NOMO-1 treated with dmso at 0.1 percent for 144 hours (cell line): ENCODE measurements around the gene MAPK8.

ENCODE experiments used
- DNase-seq: peaks from one replicate; lab custom pipeline; 2025; ENCODE audit not compliant: unreplicated experiment; lab: John Stamatoyannopoulos, UW

The MAPK8 gene

DNA sequence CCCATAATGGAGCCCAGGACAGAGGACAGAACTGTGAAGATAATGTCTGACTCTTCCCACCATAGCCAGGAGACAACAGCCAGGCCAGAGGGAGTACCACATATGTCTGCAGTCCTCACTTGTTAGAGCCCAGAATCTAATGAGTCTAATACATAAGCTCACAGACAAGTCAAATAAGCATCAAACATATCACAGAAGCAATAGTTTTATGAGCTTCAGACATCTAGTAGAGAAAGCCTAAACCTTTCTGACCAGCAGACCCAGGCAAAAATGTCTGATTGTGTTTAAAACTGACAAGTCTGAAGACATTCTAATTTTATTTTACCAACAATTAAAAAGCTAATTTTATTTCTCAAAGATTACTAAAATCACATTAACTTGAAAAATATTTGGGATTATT, 75.5 kb downstream of the MAPK8 start:
- no peak for DNase-seq

DNA sequence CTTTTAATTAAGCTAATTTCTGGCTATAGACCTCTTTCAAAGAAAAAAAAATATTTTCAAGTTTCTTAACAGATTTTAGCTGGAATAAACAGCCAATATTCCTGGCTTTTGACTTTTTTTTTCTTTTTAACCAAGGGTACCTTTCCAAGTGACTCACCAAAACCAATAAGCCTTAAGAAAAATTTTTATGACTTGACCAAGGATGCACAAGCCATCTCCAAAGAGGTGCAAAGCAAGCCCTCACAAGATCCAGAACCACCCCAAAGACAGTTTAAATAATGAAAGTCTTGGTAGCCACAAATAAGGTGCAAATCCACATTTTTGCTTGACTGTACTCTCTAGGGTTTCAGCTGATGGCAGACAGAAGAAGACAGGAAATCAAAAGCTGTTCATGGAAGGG, 76.5 kb downstream of the MAPK8 start:
- DNase-seq: no peak

DNA sequence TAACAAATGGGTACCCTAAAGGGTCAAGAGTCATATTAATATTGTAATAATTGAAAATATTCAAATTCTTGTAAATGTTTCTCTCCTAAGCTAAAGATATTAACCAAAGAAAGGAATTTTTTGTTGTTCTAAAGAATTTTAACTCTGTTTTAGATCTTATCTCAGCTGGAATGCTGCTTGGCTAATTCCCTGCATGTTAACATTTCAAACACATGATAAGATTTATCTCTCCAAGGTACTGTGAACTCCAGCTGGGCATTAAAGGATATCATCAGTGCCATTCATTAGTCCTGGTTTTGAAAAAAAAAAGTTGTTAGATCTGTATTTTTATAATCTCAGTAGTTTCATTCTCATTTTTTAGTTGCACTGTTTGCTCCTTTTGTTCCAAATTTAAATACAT, 76.9 kb downstream of the MAPK8 start:
- no peak for DNase-seq

DNA sequence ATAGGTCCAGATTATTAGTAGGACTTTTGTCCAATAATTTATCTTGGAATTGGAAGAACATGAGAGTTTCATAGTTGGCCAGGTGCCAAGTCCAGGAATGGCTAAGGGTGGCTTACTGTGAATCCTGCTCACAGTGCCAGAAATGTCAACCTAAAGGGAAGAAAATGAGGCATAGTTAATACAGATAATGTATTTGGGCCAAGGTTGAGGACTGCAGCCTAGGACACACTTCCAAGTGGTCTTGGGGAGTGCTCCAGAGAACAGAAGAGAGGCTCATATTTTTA, 78.2 kb downstream of the MAPK8 start:
- DNase-seq: no peak

DNA sequence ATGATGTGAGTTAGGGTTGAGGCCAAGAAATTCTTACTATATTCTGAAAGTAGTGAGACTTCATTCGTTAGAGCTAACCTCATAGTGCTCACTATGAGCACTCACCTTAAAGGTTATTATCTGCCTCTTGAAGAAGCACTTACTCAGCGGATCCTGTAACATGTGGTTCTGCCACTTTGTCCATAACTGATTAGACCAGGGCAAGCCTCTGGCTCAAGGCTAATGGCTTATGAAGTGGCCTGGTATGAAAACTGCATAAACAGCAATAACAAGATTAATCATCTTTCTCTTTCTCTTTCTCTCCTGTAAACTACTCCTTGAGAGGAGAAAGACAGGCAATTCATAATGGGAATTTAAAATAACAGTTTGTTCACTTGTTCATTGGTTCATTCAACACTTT, 82.8 kb downstream of the MAPK8 start:
- DNase-seq: no peak

DNA sequence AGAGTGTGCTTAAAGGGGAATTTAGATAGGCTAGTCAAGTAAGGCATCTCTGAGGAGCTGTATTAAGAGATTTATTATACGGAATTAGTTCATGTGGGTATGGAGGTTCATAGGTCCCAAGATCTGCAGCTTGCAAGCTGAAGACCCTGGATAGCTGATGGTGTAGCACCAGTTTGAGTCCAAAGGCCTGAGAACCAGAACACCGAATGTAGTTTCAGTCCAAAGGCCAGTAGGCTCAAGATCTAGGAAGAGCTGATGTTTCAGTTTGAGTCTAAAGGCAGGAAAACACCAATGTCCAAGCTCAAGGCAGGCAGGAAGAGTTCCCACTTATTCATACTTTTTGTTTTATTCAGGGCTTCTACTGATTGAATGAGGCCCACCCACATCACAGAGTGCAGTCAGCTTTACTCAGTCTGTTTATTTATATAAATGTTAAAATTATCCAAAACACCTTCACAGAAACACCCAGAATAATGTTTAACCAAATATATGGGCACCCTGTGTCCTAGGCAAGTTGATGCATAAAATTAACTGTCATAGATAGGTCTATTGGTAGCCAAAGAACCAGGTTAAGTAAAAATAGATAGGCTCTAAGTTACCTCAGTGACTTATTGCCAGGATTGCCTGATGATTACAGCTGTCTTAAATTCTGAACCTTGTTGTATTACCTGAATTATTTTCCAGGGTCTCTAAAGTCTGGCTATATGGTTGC, 83.5 kb downstream of the MAPK8 start:
- no peak for DNase-seq

DNA sequence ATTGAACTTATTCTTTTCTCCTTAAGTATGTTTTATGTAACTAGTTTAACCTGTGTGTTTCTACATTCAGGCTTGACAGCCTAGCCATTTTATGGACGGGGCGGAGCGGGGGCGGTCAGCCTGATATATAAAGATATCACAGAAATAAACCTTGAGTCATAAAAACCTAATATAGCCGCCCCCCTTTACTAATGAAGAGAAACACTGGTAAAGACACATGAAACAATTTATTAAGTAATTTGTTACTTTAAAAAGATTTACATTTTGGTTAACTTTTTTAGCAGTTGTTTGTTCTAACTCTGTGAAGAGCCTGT, 84.0 kb downstream of the MAPK8 start:
- DNase-seq: no peak

DNA sequence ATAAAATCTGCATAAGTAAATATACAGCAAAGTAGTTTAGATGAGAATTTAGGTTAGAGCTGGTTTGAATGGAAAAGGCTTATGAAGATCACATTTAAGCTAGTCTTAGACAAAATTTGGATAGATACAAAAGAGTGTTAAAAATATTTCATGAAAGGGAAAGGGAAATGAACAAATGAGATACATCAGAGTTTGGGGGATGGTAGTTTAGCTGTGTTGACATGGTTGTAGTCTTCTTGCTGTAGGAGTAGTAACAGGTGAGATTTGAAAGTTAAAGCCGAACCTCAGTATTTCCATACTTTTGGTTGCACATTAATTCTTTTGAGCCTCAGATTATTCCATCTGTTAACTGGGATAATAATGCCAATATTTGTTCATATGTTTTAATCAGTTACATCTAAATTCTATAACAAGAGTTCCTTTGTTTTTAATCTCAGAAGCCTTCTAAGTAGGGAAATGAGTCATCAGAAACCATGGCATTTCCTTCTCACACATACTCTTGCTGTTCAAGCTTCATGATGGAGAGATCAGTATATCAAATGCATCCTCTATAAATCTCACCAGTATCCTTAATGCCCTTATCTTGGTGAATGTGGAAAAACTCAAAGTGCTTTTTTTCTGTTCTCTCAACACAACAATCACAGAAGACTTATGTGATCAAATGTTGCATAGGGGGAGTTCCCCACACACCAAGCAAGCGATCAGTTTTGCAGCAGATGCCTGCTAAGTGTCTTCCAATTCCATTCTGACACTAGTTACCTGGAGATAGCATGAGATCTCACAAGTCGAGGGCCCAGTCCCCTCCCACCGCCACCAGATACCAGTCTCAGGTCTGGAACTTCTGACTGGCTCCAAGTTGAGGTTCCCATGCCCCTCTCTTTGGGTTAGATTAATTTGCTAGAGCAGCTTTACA, 84.7 kb downstream of the MAPK8 start:
- no peak for DNase-seq

DNA sequence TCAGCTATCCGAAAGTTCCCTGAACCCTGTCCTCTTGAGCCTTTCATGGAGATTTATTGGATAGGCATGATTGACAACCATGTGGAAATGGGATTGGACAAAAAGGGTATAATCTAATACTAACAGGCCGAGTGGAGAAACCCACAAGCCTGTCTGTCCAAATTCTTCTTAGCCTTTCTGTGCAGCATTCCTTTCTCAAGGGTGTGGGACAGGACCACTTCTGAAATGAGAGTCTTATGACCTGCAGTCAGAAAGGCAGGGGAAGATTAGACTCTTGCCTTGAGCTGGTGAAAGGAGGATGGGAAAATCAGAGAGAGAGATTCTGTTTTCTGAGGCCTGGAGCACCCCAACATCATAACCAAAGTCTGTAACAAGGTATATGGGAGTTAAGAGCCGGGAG, 85.5 kb downstream of the MAPK8 start:
- DNase-seq: no peak

DNA sequence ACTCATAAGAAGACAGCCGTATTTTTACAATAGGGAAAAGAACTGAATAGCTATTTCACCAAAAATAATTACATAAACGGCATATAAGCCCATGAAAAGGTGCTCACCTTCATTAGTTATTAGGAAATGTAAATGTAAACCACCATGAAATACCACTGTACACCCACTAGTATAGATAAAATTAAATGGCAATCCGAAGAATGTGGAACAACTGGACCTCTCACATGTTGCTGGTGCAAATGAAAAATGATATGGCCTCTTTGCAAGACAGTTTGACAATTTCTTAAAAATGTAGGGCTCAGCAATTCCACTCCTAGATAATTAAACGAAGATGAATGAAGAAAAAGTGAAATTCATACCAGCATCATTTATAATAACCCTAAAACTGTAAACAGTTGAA, 91.8 kb downstream of the MAPK8 start:
- no peak for DNase-seq

DNA sequence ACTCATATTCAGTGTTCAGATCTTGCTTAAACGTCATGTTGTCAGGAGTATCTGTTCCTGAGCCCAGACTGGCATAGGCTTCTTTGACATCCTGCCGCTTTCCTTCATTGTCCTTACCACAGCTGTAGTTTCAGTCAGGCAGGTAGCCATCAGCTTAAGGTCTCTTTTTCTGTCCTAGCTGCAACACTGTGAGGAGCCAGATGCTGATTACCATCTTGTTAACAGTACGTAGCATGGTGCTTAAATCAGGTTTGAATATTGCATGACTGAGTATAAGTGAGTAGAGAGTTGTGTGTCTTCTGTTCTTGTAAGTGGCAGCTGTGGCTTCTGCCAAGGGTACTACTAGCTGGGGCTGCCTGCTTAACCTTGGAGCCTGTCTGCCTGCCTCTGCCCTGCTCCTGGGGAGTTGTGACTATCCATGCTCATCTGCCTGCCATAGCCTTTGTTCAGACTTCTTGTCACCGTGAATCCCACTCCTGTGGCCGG, 92.6 kb downstream of the MAPK8 start:
- DNase-seq: no peak

DNA sequence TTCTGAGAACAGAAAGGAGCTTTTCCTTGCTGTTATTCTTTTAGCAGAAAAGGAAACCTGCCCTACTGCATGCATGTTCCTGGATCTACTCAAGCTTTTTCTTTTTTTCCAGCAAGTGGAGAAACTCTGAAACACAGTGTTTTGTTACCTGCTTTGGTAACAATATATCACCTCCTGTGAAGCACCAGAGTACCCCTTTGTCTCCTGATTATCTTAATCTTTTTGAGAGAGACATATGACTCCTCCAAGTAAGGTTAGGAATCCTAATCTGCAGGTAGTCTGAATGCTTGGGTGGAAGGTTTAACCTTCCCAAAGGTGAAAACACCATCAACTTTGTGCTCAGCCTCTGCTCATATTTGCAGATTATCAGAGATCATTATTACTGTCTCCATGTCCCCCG, 93.1 kb downstream of the MAPK8 start:
- DNase-seq: no peak

DNA sequence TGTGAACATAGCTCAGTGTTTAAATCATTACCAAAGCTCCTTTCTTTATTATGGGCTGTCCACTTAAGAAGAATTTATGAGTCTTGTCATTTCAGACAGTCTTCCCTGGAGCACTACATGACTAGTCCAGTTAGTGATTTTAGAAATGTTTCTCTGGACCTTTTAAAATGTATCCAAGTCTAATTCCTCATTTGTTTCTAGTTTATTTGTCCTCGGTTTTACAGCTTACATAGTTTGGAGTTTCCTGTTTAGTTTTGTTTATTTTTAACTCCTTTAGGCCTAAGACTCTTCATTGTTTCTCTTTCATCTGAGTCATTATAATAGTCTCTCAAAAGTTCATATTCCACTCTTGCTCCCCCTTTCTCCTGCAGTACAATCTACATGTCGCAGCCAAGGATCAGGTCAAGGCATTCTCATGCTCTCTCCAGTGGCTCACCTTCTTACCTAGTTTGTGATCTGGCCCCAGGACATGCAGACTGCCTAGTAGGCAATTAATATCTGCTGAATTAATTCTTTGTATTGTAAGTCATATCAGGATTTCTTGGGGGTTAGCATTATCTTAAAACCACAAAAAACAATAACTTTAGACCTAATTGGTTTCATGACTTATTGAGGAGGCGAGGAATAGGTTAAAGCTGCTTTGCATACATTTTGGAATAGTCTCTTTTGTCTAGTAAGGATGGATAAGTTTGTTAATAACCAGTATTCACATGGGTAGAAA, 93.8 kb downstream of the MAPK8 start:
- no peak for DNase-seq

DNA sequence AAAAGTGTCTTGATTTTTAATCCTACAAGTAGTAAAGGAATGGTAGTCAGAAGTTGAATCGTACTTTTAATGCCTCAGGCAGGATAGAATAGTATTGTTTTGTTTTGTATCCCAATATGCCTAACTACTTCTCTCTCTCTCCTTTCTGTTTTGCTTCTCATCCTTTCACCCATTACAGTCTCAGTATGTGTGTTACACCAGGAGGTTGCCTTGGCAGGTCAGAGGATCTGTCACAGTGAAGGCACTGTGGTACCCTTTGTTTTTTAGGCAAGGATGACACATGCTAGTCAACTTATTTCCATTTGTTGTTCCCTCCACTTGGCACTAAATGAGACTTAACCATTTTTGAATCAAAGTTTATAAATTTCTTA, 94.4 kb downstream of the MAPK8 start:
- DNase-seq: no peak

DNA sequence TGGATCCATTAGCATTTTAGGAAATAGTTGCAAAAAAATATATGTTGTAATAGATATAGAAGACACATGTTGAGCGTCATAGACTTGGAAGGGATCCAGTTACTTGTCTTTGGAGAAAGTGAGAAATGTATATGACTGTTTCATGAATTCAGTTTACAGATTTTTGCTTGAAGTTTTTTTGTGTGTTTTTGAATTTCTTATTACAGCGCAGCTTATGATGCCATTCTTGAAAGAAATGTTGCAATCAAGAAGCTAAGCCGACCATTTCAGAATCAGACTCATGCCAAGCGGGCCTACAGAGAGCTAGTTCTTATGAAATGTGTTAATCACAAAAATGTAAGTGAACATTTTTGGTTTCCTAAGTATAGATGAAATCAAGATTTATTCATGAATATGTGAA, 98.2 kb downstream of the MAPK8 start:
- no peak for DNase-seq

DNA sequence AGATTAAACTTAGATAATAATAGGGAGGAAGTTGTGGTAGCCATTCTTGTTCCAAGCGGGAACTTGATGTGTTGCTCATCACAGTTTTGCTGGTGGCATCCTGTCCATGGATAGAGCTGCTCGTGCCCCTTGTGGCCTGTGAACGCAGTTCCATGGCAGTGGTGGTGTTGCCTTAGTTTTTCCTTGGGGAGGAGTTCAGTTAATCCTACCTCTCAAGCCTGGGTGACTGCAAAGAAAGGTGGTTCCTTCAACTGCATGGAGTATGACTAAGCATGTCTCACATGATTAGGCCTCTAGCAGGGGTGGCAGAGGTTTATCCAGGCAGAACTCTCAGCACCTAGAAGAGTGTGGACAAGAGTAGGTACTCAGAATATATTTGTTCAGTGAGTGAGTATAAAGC, 99.7 kb downstream of the MAPK8 start:
- DNase-seq: no peak

DNA sequence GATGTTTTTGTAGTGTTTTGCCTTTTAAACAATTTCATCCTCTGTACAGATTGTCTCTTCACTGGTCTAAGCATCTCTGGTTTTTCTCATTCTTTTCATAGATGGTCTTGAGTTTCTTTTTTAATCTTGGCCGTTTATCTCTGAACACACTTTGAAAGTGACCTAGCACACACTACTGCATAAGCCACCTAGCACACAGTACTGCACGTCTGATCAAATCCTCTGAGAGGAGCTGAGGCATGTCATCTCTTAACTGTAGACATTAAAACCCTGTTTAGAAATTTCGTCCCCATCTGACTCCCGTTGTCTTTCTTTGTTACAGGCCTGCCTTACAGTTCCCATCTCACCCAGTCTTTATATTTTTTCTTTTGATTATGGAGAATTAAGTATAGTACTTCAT, 100.2 kb downstream of the MAPK8 start:
- no peak for DNase-seq

DNA sequence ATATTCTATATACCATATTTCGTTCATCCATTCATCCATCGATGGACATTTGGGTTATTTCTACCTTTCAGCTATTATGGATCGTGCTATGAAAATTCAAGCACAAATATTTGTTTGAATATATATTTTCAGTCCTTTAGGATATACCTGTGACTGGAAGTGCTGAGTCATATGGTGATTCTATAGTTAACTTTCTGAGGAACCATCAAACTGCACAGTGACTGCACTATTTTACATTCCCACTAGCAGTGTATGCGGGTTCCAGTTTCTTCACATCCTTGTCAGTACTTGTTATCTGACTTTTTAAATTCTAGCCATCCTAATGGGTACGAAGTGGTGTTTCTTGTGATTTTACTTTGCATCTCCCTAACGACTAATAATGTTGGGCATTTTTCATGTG, 104.0 kb downstream of the MAPK8 start:
- DNase-seq: no peak

DNA sequence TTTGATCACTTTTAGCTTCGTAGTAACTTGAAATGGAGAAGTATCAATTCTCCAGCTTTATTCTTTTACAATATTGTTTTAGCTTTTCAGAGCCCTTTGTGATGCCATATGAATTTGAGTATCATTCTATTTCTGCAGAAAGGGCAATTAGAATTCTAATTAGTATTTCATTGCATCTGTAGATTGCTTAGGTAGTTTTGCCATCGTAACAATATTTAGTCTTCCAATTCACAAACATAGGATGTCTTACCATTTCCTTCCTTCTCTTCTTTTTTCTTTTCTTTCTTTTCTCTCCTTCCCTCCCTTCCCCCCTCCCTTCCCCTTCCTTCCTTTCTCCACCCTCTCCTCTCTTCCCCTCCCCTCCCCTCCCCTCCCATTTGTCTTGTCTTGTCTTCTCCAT, 105.0 kb downstream of the MAPK8 start:
- no peak for DNase-seq

DNA sequence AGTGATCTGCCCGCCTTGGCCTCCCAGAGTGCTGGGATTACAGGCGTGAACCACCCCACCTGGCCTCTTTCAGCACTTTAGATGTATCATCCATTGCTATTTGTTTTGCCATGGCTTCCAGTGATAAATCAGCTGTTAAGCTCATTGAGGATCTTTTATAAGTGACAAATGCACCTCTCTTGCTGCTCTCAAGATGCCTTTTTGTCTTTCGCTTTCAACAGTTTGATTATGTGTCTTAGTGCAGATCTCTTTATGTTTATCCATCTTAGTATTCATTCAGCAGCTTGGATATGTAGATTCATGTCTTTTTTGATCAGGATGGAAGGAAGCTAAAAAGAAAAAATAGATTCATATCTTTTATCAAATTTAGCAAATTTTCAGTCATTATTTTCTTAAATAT, 105.6 kb downstream of the MAPK8 start:
- DNase-seq: no peak

DNA sequence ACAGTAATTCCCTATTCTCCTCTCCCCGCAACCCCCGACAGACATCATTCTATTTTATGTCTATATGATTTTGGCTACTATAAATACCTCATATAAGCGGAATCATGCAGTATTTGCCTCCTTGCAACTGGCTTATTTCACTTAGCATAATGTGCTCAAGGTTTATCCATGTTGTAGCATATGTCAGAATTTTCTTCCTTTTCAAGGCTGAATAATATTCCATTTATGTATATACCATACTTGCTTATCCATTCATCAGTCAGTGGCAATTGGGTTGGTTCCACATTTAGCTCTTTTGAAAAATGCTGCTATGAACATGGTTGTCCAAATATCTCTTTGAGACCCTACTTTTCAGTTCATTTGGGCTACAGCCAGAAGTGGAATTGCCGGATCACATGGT, 106.5 kb downstream of the MAPK8 start:
- no peak for DNase-seq

DNA sequence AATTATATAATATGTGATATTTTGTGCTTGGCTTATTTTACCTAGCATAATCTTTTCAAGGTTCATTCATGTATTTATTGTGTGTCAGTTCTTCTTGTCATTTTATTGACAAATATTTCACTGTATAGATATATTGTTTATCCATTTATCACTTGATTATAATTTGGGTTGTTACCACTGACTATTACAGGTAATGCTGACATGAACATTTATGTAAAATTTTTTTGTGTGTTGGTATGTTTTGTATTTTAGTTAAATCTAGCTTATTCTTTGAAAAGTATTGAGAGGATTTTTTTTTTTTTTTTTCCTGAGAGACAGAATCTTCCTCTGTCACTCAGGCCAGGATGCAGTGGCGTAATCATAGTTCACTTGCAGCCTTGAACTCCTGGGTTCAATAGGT, 107.7 kb downstream of the MAPK8 start:
- DNase-seq: no peak
